Spleen (tissue), 11 donors: ENCODE results near the gene ZNF768. TPM values are rescaled to one million over a fixed set of nuclear protein-coding genes. Genes with fewer than 3 reads are reported as not detected.
"Not testable (repeated sequence)": the region's sequence is repeated elsewhere in the genome, so short reads cannot be mapped to it uniquely, and the experiment has no call there.

ENCODE experiments used
- DNase-seq: peaks from one replicate; pipeline ENCODE4 v3.0.0-alpha.2; 2020
- H3K27ac ChIP-seq, 8 donors: fragments of 200-600 bp; sonication (generic) in 7 of 8; 1 replicate in 4 of 8; 2 replicates in 4 of 8; pipeline versions ENCODE4 v1.5.0 to v1.8.0; 2016 to 2021; ENCODE audit warnings: inconsistent platforms in 4 of 8, mild to moderate bottlenecking in 4 of 8, moderate library complexity in 1 of 8
- H3K27me3 ChIP-seq, 7 donors: fragments of 200-600 bp; sonication (generic) in 6 of 7; replicated peaks in 1 of 7; 1 replicate in 4 of 7; 2 replicates in 3 of 7; pipeline versions ENCODE4 v1.5.0 to v1.8.0; 2016 to 2021; ENCODE audit warnings: inconsistent platforms in 3 of 7, mild to moderate bottlenecking in 1 of 7
- H3K36me3 ChIP-seq, 6 donors: fragments of 200-600 bp; sonication (generic) in 5 of 6; 1 replicate in 4 of 6; 2 replicates in 2 of 6; pipeline versions ENCODE4 v1.5.0 to v1.8.0; 2016 to 2021; ENCODE audit warnings: inconsistent platforms in 2 of 6
- H3K4me1 ChIP-seq, 6 donors: fragments of 200-600 bp; sonication (generic) in 5 of 6; 1 replicate in 3 of 6; 2 replicates in 3 of 6; pipeline versions ENCODE4 v1.5.0 to v1.8.0; 2016 to 2021; ENCODE audit warnings: inconsistent platforms in 3 of 6
- H3K4me3 ChIP-seq, 8 donors: fragments of 200-600 bp; sonication (generic) in 7 of 8; 1 replicate in 4 of 8; 2 replicates in 4 of 8; pipeline versions ENCODE4 v1.5.0 to v1.8.0; 2016 to 2021; ENCODE audit warnings: inconsistent platforms in 4 of 8, mild to moderate bottlenecking in 4 of 8, moderate library complexity in 2 of 8
- H3K9me3 ChIP-seq, 8 donors: fragments of 200-600 bp; sonication (generic) in 7 of 8; 1 replicate in 4 of 8; 2 replicates in 4 of 8; pipeline versions ENCODE4 v1.5.0 to v1.8.0; 2016 to 2021; ENCODE audit warnings: inconsistent platforms in 4 of 8
- CTCF ChIP-seq, 11 experiments: fragments of 200-600 bp in 7 of 11; fragments of 450-650 bp in 4 of 11; sonication (generic) in 4 of 11; IDR thresholded peaks in 8 of 11; conservative IDR thresholded peaks in 3 of 11; 1 replicate in 7 of 11; 2 replicates in 4 of 11; pipeline versions ENCODE4 v1.4.0 to v1.8.0; 2016 to 2021; ENCODE audit warnings: antibody characterized with exemption in 11 of 11, inconsistent platforms in 4 of 11, mild to moderate bottlenecking in 1 of 11
- POLR2A ChIP-seq, 3 donors: fragments of 450-650 bp; IDR thresholded peaks; one replicate each; pipeline ENCODE4 v1.5.1; 2017; ENCODE audit warnings: antibody characterized with exemption in 3 of 3, mild to moderate bottlenecking in 1 of 3
- POLR2AphosphoS5 ChIP-seq, 3 donors: sonication (generic); formaldehyde crosslinking; IDR thresholded peaks; one replicate each; pipeline ENCODE4 v1.5.1; 2017; ENCODE audit warnings: antibody characterized with exemption in 3 of 3
- WGBS, 5 donors: extraction: QIAGEN DNeasy Blood & Tissue Kit in 3 of 5; methylation state at CpG; one replicate each; pipeline versions ENCODE4 v1.1.5 to v1.1.7; 2013 to 2018; 5-methylcytosine and 5-hydroxymethylcytosine counted together
- intact Hi-C: fragments of 100-400 bp; cut with DNase I; formaldehyde crosslinking; loops from one replicate; pipeline ENCODE4 v1.15.0; 2023; ENCODE audit warnings: low total_unique reads
- polyA plus RNA-seq, 3 donors: library from polyadenylated mRNA; stranded (reverse); fragments of 200-250 nt; gene quantifications; one replicate each; pipeline ENCODE4 v1.2.1, GENCODE V29; 2013
- total RNA-seq, 7 donors: library from RNA; depleted of rRNA in 3 of 7; stranded (reverse); fragments of >200 nt in 3 of 7; fragmentation: NEBNext Ultra II Directional in 4 of 7; extraction: Animal tissue kit (Norgen Biotek cat#: 25700) in 4 of 7; gene quantifications; one replicate each; pipeline versions ENCODE4 v1.1.0 to v1.2.1, GENCODE V29; 2016 to 2021
- donor health status: healthy with polysubstance abuse.
- donor health status: DM: no; HTN: no; CAD: no; lungs with moderate emphysema.
- donor health status: DM: no; HTN: no; CAD: no.
- donor health status: Bipolar disorder and iron deficiency.
- donor health status: healthy.
- donor health status: DM: no; HTN: no; CAD: no.
- donor health status: DM: yes; HTN: yes; CAD: no.

ZNF768 gene
- total and polyA plus RNA-seq, 10 donors, result 17.0 to 33.1 (median 24.8) TPM

DNA sequence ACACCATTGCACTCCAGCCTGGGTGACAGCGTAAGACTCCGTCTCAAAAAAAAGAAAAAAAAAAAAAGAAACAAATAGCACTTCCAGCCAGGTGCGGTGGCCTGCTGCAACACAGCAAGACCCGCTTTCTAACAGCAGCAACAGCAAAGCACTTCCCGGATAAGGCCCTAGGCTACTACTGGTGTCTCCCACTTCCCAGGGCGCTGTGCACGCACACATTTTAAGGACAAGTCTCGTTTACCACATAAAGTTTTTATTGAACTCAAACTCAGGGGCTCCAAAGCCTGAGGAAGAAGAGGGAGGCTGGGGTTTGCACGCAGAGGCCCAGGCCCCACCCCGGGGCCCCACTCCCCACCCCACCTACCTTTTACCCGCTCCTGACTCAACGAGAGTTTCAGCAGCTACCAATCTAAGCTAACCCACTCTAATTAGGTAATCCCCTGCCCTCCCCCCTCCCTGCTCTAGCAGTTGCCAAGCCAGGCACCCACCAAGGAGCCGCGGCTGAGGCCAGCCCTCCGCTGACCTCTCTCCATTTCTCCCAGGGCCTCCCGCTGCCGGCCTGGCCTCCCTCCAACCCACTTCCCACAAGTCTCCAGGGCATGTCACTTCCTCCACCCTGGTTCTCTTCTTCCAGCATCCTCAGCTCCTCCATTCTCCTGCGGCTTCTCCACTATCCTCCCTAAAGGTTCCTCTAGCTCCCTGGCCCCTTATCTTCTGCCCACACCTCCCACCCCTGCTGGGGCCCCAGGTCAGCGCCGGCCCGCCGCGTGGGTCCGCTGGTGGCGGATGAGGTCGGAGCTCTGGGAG is 2.4 kb downstream of the ZNF768 start:
- H3K27ac ChIP-seq, result peak overlapping the region in 3 of 8 donors; percentile 13 to 33 (median 30)
- no peaks in the 10 kb centered on the region for H3K9me3 ChIP-seq
- DNase-seq, result no peak
- H3K36me3 ChIP-seq, result peaks cover 0 to 50% (median 37%) of the 10 kb centered on the region in 6 donors
- H3K4me3 ChIP-seq, result no peak overlapping the region
- H3K4me1 ChIP-seq, result peaks cover 6 to 43% (median 31%) of the 10 kb centered on the region in 6 donors
- intact Hi-C loops, result loop anchor here (10.0 kb wide), 1 partner anchor 79 kb away; the partner anchor contains the start of gene SEPHS2
- H3K27me3 ChIP-seq, result no peaks in the 10 kb centered on the region
- 76 to 84% (median 79%) methylated on average over 23 to 26 of the region's 26 CpGs for WGBS, 5 donors
- TF ChIP-seq POLR2A (IDR thresholded peaks at IDR 0.05) (no peak), CTCF (IDR thresholded peaks at IDR 0.05 in 8 of 11, conservative IDR thresholded peaks at IDR 0.05 in 3 of 11) (no peak), POLR2AphosphoS5 (IDR thresholded peaks at IDR 0.05) (peak in 1 of 3 donors; percentile 15)

- not testable (repeated sequence) for H3K27me3 ChIP-seq, H3K4me3 ChIP-seq, H3K9me3 ChIP-seq, DNase-seq, H3K27ac ChIP-seq
- intact Hi-C loops, result loop anchor here (10.0 kb wide), 1 partner anchor 78 kb away; the partner anchor contains the start of gene SEPHS2
- peaks cover 0 to 60% (median 47%) of the 10 kb centered on the region in 6 donors for H3K36me3 ChIP-seq
- TF ChIP-seq POLR2AphosphoS5 (IDR thresholded peaks at IDR 0.05), result peak in 1 of 3 donors; percentile 35
- WGBS, 5 donors, result 82 to 90% (median 86%) methylated on average over 12 of the region's 12 CpGs
- H3K4me1 ChIP-seq, result peaks cover 3 to 32% (median 21%) of the 10 kb centered on the region in 6 donors
These were observed 3.5 kb downstream of the ZNF768 start for GRCh38 chr16:30522702-30523463.

GRCh38 chr16:30521873-30522641 is 4.3 kb downstream of the ZNF768 start:
- peak overlapping the region in 1 of 8 donors; percentile 1 for H3K27ac ChIP-seq
- H3K4me3 ChIP-seq, result no peak overlapping the region
- TF ChIP-seq POLR2A (IDR thresholded peaks at IDR 0.05) (no peak), POLR2AphosphoS5 (IDR thresholded peaks at IDR 0.05) (peak in 2 of 3 donors; percentile 31 to 40)
- H3K27me3 ChIP-seq, result no peaks in the 10 kb centered on the region
- H3K36me3 ChIP-seq, result peaks cover 0 to 69% (median 55%) of the 10 kb centered on the region in 6 donors
- H3K9me3 ChIP-seq, result no peaks in the 10 kb centered on the region
- H3K4me1 ChIP-seq, result peaks cover 0 to 26% (median 15%) of the 10 kb centered on the region in 6 donors
- no peak for DNase-seq
- 69 to 80% (median 72%) methylated on average over 11 of the region's 11 CpGs for WGBS, 5 donors
- intact Hi-C loops, result loop anchor here (10.0 kb wide), 1 partner anchor 77 kb away; the partner anchor contains the start of gene SEPHS2

GRCh38 chr16:30521476-30521872 is 4.9 kb downstream of the ZNF768 start:
- intact Hi-C loops, result loop anchor here (10.0 kb wide), 1 partner anchor 77 kb away; the partner anchor contains the start of gene SEPHS2
- H3K36me3 ChIP-seq, result peaks cover 0 to 74% (median 61%) of the 10 kb centered on the region in 6 donors
- 85 to 95% (median 94%) methylated on average over 7 of the region's 7 CpGs for WGBS, 5 donors

More at GRCh38 chr16:30521476-30521872, 4.9 kb downstream of the ZNF768 start:
- DNase-seq, result no peak
- Histone ChIP-seq H3K27ac (peak overlapping the region in 1 of 8 donors; percentile 1), H3K4me3 (no peak overlapping the region), H3K9me3 (no peaks in the 10 kb centered on the region), H3K27me3 (no peaks in the 10 kb centered on the region), H3K4me1 (peaks cover 0 to 26% (median 15%) of the 10 kb centered on the region in 6 donors)
- TF ChIP-seq POLR2AphosphoS5 (IDR thresholded peaks at IDR 0.05) (peak in 1 of 3 donors; percentile 42), CTCF (IDR thresholded peaks at IDR 0.05 in 8 of 11, conservative IDR thresholded peaks at IDR 0.05 in 3 of 11) (no peak)
